ENCODE data around the gene KCNS3.

KCNS3 gene

GRCh38 chr2:17972991-17973390 is 94.5 kb downstream of the KCNS3 start:
- in situ Hi-C loops (cut with HindIII; ENCODE audit: low pct_ligation_motif_present, low sequenced_read_pairs) = no loop called here
- no peak overlapping the region for H3K4me3 ChIP-seq (ENCODE audit: low read depth, low read length)
- no peak overlapping the region for H3K27ac ChIP-seq
- no peaks in the 10 kb centered on the region for H3K36me3 ChIP-seq (replicated peaks)
- H3K27me3 ChIP-seq (replicated peaks) = no peaks in the 10 kb centered on the region
- TF ChIP-seq CTCF (IDR thresholded peaks at IDR 0.05; ENCODE audit: low read depth, low read length, missing control alignments) = no peak
- DNase-seq = no peak

GRCh38 chr2:17975401-17975800 is 96.9 kb downstream of the KCNS3 start:
- DNase-seq = no peak
- H3K36me3 ChIP-seq (replicated peaks) = no peaks in the 10 kb centered on the region
- H3K27me3 ChIP-seq (replicated peaks) = no peaks in the 10 kb centered on the region
- no peak for TF ChIP-seq CTCF (IDR thresholded peaks at IDR 0.05; ENCODE audit: low read depth, low read length, missing control alignments)
- in situ Hi-C loops (cut with HindIII; ENCODE audit: low pct_ligation_motif_present, low sequenced_read_pairs) = no loop called here
- H3K4me3 ChIP-seq (ENCODE audit: low read depth, low read length) = no peak overlapping the region
- no peak overlapping the region for H3K27ac ChIP-seq

GRCh38 chr2:17976871-17977746 is 98.6 kb downstream of the KCNS3 start:
- peak overlapping the region; percentile 83 for H3K27ac ChIP-seq

GRCh38 chr2:17979707-17980106 is 101.2 kb downstream of the KCNS3 start:
- Histone ChIP-seq H3K27ac (no peak overlapping the region), H3K36me3 (replicated peaks) (no peaks in the 10 kb centered on the region), H3K27me3 (replicated peaks) (no peaks in the 10 kb centered on the region), H3K4me3 (ENCODE audit: low read depth, low read length) (no peak overlapping the region)
- in situ Hi-C loops (cut with HindIII; ENCODE audit: low pct_ligation_motif_present, low sequenced_read_pairs) = no loop called here
- peak; percentile 40 for DNase-seq
- no peak for TF ChIP-seq CTCF (IDR thresholded peaks at IDR 0.05; ENCODE audit: low read depth, low read length, missing control alignments)

More at GRCh38 chr2:17976871-17977746, 98.6 kb downstream of the KCNS3 start:
- TF ChIP-seq CTCF (IDR thresholded peaks at IDR 0.05; ENCODE audit: low read depth, low read length, missing control alignments) = no peak
- in situ Hi-C loops (cut with HindIII; ENCODE audit: low pct_ligation_motif_present, low sequenced_read_pairs) = no loop called here
- DNase-seq = peak; percentile 97
- H3K36me3 ChIP-seq (replicated peaks) = no peaks in the 10 kb centered on the region
- no peaks in the 10 kb centered on the region for H3K27me3 ChIP-seq (replicated peaks)
- peak overlapping the region; percentile 21 for H3K4me3 ChIP-seq (ENCODE audit: low read depth, low read length)

- no peak for DNase-seq
- no peaks in the 10 kb centered on the region for H3K27me3 ChIP-seq (replicated peaks)
- H3K27ac ChIP-seq = no peak overlapping the region
- no peak for TF ChIP-seq CTCF (IDR thresholded peaks at IDR 0.05; ENCODE audit: low read depth, low read length, missing control alignments)
- no peak overlapping the region for H3K4me3 ChIP-seq (ENCODE audit: low read depth, low read length)
- H3K36me3 ChIP-seq (replicated peaks) = no peaks in the 10 kb centered on the region
- in situ Hi-C loops (cut with HindIII; ENCODE audit: low pct_ligation_motif_present, low sequenced_read_pairs) = no loop called here
These were observed 103.5 kb downstream of the KCNS3 start for GRCh38 chr2:17981936-17982335.

All from brain microvascular endothelial cell (primary cell).